Adrenal gland (tissue), 12 donors: ENCODE results near the gene PLXNA1. TPM values are rescaled to one million over a fixed set of nuclear protein-coding genes. Genes with fewer than 3 reads are reported as not detected.

ENCODE experiments used
- DNase-seq, 7 donors: peaks; one replicate each; pipeline ENCODE4 v3.0.0-alpha.2; 2019 to 2020
- H3K27ac ChIP-seq, 5 donors: fragments of 200-600 bp; sonication (generic) in 4 of 5; 1 replicate in 3 of 5; 2 replicates in 2 of 5; pipeline versions ENCODE4 v1.5.1 to v1.8.0; 2016 to 2020; ENCODE audit warnings: mild to moderate bottlenecking in 1 of 5
- H3K27me3 ChIP-seq: fragments of 200-600 bp; 2 replicates; pipeline ENCODE4 v1.8.0; 2021
- H3K36me3 ChIP-seq, 2 donors: fragments of 200-600 bp; replicated peaks in 1 of 2; 1 replicate in 1 of 2; 2 replicates in 1 of 2; pipeline versions ENCODE4 v1.5.1 to v1.8.0; 2018 to 2022
- H3K4me1 ChIP-seq, 2 donors: fragments of 200-600 bp; replicated peaks in 1 of 2; 1 replicate in 1 of 2; 2 replicates in 1 of 2; pipeline versions ENCODE4 v1.5.1 to v1.8.0; 2018 to 2021
- H3K4me3 ChIP-seq, 4 donors: fragments of 200-600 bp; sonication (generic) in 3 of 4; one replicate each; pipeline ENCODE4 v1.5.1; 2016 to 2018
- H3K9me3 ChIP-seq, 3 donors: fragments of 200-600 bp; sonication (generic) in 1 of 3; replicated peaks in 1 of 3; 1 replicate in 2 of 3; 2 replicates in 1 of 3; pipeline versions ENCODE4 v1.5.1 to v1.8.0; 2016 to 2021
- POLR2A ChIP-seq, 2 donors: fragments of 450-650 bp; IDR thresholded peaks; one replicate each; pipeline ENCODE4 v1.6.1; 2017; ENCODE audit warnings: antibody characterized with exemption in 2 of 2, mild to moderate bottlenecking in 2 of 2, moderate library complexity in 1 of 2
- WGBS, 4 donors: extraction: QIAGEN DNeasy Blood & Tissue Kit in 2 of 4; methylation state at CpG; one replicate each; pipeline versions ENCODE4 v1.1.5 to v1.1.7; 2013 to 2017; 5-methylcytosine and 5-hydroxymethylcytosine counted together
- intact Hi-C, 2 donors: fragments of 100-400 bp; cut with DNase I; formaldehyde crosslinking; loops; one replicate each; pipeline versions ENCODE4 v1.14.1 to v1.15.0; 2022 to 2023
- polyA plus RNA-seq, 3 donors: library from polyadenylated mRNA; stranded (reverse); fragments of 200-250 nt in 2 of 3; fragments of 350-450 nt in 1 of 3; fragmentation: Illumina TruSeq in 1 of 3; extraction: RNeasy Lipid Tissue Mini Kit (QIAGEN cat#74804) in 1 of 3; gene quantifications; one replicate each; pipeline ENCODE4 v1.2.3, GENCODE V29; 2013 to 2014
- total RNA-seq, 9 donors: library from RNA; depleted of rRNA in 4 of 9; stranded (reverse); fragments of >200 nt in 4 of 9; fragments of 120-200 nt in 1 of 9; fragmentation: NEBNext Ultra II Directional in 1 of 9; extraction: Animal tissue kit (Norgen Biotek cat#: 25700) in 1 of 9; gene quantifications; one replicate each; pipeline versions ENCODE4 v1.1.0 to v1.2.4, GENCODE V29; 2013 to 2023
- TF ChIP-seq, protein P1 (sequence below), 6 experiments: fragments of 450-650 bp in 4 of 6; fragments of 200-600 bp in 2 of 6; sonication (generic) in 1 of 6; IDR thresholded peaks; 1 replicate in 5 of 6; 2 replicates in 1 of 6; pipeline versions ENCODE4 v1.5.1 to v1.8.0; 2016 to 2021; ENCODE audit warnings: antibody characterized with exemption in 6 of 6, mild to moderate bottlenecking in 2 of 6, moderate library complexity in 1 of 6
- donor health status: healthy with polysubstance abuse.
- donor health status: Bipolar disorder and iron deficiency.
- donor health status: DM: yes; HTN: yes; CAD: no.
- donor health status: DM: no; HTN: no; CAD: no.
- donor health status: DM: no; HTN: no; CAD: no.
- donor health status: DM: yes; HTN: yes; CAD: no.

Gene PLXNA1
- total and polyA plus RNA-seq, 12 donors: 9.5 to 29.9 (median 20.2) TPM

DNA sequence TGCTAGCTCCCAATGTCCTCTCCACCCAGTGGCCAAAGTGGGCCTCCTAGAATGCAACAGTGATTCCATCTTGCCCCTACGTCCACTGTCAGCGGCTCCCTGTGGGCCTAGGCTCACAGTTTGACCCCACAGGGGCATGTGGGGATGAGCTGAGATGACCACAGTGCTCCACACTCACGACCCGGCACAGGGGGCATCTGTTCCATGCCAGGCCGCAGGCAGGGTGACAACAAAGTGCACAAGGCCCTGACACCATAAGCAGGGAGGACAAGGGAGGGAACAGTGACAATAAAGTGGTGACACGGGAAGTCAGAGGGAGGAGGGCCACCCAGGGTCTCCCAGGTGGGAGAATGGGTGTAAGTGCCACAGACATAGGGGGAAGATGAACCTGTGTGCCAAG lies 5.1 kb upstream of the PLXNA1 start:
- Histone ChIP-seq H3K4me1 (peaks cover 0 to 7% of the 10 kb centered on the region in 2 donors), H3K36me3 (no peaks in the 10 kb centered on the region), H3K9me3 (peaks cover 0 to 9% (median 7%) of the 10 kb centered on the region in 3 donors), H3K27ac (no peak overlapping the region), H3K4me3 (no peak overlapping the region), H3K27me3 (no peaks in the 10 kb centered on the region)
- intact Hi-C loops: loop anchor here in 1 of 2 donors (10.0 kb wide), 1 partner anchor 293 kb away; no protein-coding TSS in a partner anchor
- DNase-seq: no peak
- WGBS, 4 donors: 84 to 91% (median 86%) methylated on average over 6 of the region's 6 CpGs
- TF ChIP-seq, protein P1, sequence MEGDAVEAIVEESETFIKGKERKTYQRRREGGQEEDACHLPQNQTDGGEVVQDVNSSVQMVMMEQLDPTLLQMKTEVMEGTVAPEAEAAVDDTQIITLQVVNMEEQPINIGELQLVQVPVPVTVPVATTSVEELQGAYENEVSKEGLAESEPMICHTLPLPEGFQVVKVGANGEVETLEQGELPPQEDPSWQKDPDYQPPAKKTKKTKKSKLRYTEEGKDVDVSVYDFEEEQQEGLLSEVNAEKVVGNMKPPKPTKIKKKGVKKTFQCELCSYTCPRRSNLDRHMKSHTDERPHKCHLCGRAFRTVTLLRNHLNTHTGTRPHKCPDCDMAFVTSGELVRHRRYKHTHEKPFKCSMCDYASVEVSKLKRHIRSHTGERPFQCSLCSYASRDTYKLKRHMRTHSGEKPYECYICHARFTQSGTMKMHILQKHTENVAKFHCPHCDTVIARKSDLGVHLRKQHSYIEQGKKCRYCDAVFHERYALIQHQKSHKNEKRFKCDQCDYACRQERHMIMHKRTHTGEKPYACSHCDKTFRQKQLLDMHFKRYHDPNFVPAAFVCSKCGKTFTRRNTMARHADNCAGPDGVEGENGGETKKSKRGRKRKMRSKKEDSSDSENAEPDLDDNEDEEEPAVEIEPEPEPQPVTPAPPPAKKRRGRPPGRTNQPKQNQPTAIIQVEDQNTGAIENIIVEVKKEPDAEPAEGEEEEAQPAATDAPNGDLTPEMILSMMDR (IDR thresholded peaks at IDR 0.05): no peak
- no peak for TF ChIP-seq POLR2A (IDR thresholded peaks at IDR 0.05)

DNA sequence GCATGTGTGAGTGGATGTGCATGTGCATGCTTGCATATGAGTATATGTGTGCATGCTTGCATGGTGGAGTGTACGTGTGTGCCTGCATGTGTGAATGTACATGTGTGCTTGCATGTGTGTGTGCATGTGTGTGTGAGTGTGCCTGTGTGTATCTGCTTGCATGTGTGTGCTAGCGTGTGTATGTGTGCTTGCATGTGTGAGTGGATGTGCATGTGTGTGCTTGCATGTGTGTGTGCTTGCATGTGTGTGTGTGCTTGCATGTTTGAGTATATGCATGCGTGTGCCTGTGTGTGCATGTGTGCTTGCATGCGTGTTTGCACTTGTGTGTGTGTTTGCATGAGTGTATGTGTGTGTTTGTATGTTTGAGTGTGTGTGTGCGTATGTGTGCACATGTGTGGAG lies 4.6 kb upstream of the PLXNA1 start:
- Histone ChIP-seq H3K36me3 (no peaks in the 10 kb centered on the region), H3K27me3 (no peaks in the 10 kb centered on the region), H3K4me3 (no peak overlapping the region), H3K27ac (no peak overlapping the region), H3K4me1 (peaks cover 0 to 7% of the 10 kb centered on the region in 2 donors), H3K9me3 (peaks cover 0 to 9% (median 7%) of the 10 kb centered on the region in 3 donors)
- 73 to 88% (median 81%) methylated on average over 4 to 5 of the region's 5 CpGs for WGBS, 4 donors
- TF ChIP-seq, protein P1 (IDR thresholded peaks at IDR 0.05): no peak
- TF ChIP-seq POLR2A (IDR thresholded peaks at IDR 0.05): no peak
- intact Hi-C loops: loop anchor here in 1 of 2 donors (10.0 kb wide), 1 partner anchor 293 kb away; no protein-coding TSS in a partner anchor
- DNase-seq: no peak

- H3K36me3 ChIP-seq: no peaks in the 10 kb centered on the region
- no peaks in the 10 kb centered on the region for H3K27me3 ChIP-seq
- H3K4me3 ChIP-seq: no peak overlapping the region
- peaks cover 5 to 10% of the 10 kb centered on the region in 2 donors for H3K4me1 ChIP-seq
- intact Hi-C loops: loop anchor here in 1 of 2 donors (10.0 kb wide), 1 partner anchor 294 kb away; no protein-coding TSS in a partner anchor
- TF ChIP-seq, protein P1 (IDR thresholded peaks at IDR 0.05): no peak
- TF ChIP-seq POLR2A (IDR thresholded peaks at IDR 0.05): no peak
- WGBS, 4 donors: 50 to 92% (median 58%) methylated on average over 2 to 5 of the region's 5 CpGs
- H3K27ac ChIP-seq: no peak overlapping the region
- H3K9me3 ChIP-seq: peaks cover 0 to 9% (median 7%) of the 10 kb centered on the region in 3 donors
- DNase-seq: no peak
These were observed 3.8 kb upstream of the PLXNA1 start for GRCh38 chr3:126979046-126979628.

DNA sequence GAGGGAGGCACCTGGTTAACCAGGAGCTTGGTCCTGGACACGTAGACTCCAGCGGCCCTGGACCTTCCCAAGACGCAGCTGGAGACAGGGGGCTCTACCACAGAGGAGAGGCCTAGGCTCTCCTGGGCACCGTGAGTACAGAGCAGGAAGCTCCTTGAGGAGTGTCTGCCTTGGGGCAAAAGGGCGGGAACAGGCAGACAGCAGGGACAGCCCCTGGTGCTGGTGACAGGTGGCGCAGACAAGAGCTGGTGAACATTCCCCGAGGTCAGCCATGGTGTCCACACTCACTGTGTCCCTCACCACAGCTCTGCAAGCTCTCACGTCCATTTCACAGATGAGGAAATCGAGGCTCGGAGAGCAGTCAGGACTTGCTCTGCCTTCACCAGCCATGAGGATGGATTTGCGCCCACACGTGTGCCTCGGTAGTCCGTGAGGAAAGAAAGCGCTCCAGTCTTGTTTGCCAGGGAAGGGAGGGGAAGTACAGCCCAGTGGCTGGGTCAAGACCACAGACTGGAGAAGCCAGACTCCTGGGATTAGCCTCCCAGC lies 2.6 kb upstream of the PLXNA1 start:
- no peak overlapping the region for H3K27ac ChIP-seq
- no peak for DNase-seq
- no peaks in the 10 kb centered on the region for H3K27me3 ChIP-seq
- H3K4me3 ChIP-seq: no peak overlapping the region
- H3K9me3 ChIP-seq: peaks cover 0 to 3% (median 0%) of the 10 kb centered on the region in 3 donors
- no peaks in the 10 kb centered on the region for H3K36me3 ChIP-seq
- WGBS, 4 donors: 81 to 91% (median 83%) methylated on average over 11 to 15 of the region's 15 CpGs
- intact Hi-C loops: loop anchor here (5.0 to 10.0 kb wide), 3 partner anchors 194 to 474 kb away; no protein-coding TSS in a partner anchor
- H3K4me1 ChIP-seq: peaks cover 11 to 21% of the 10 kb centered on the region in 2 donors
- TF ChIP-seq POLR2A (IDR thresholded peaks at IDR 0.05): no peak
- TF ChIP-seq, protein P1 (IDR thresholded peaks at IDR 0.05): no peak
